Astrocyte of the spinal cord (primary cell): Measurements from ENCODE around the gene HTRA1.

Source experiments
- DNase-seq: peaks from one replicate; pipeline ENCODE4 v3.0.0; 2011; ENCODE audit warnings: low read depth, low spot score
- H3K4me3 ChIP-seq: 2 replicates; pipeline ENCODE4 v1.5.1; 2011; ENCODE audit warnings: low read depth, mild to moderate bottlenecking, low read length, moderate library complexity
- in situ Hi-C: cut with HindIII; loops from 2 replicates; pipeline ENCODE4 v1.10.0; 2017; ENCODE audit warnings: low sequenced_read_pairs
- TF ChIP-seq, protein P1 (sequence below): IDR thresholded peaks from 2 replicates; pipeline ENCODE4 v1.5.1; 2012; ENCODE audit warnings: low read depth, mild to moderate bottlenecking, low read length, inconsistent platforms

The HTRA1 gene

DNA sequence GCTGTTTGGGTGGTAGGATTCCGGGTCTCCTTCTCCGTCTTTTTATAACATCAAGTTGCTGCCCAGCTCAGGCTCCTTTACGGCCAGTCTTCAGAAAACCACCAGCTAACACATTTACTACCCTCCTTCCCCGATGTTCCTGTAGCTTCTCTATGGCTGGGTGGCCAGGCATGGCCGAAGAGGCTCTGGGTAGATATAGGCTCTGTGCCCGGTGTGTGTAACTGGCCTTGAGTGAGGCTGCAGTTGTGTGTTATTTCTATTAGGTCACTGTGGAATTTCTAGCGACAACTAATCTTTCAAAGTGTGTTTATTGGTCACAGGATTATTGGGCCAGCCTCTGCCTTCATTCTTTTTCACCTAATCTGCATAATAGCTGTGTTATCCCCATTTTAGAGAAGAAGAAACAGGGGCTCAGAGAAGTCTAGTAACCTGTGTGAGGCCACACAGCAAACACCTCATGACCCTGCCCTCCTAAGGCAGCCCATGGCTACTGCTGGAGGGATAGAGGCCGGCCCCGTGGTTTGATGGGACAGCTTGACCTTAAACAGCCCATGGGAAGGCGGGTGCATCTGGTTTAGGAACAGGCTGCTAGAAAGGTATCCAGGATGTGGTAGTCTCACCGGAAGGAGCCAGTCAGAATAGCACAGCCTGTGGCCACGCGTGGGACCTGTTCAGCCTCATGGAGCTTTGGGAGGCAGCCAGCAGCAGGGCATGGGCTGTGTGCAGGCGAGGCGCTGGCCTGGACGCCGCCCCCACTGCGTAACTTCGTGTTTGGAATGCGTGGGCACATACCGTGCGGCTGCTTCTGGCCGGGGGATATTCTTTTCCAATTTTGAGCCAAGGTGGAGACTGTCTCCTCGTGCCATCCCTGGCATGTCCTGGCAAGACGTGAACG is 29.7 kb downstream of the HTRA1 start:
- in situ Hi-C loops: no loop called here

GRCh38 chr10:122492006-122492405 is 30.7 kb downstream of the HTRA1 start:
- in situ Hi-C loops: no loop called here
- H3K4me3 ChIP-seq: no peak overlapping the region
- no peak for DNase-seq
- TF ChIP-seq, protein P1, sequence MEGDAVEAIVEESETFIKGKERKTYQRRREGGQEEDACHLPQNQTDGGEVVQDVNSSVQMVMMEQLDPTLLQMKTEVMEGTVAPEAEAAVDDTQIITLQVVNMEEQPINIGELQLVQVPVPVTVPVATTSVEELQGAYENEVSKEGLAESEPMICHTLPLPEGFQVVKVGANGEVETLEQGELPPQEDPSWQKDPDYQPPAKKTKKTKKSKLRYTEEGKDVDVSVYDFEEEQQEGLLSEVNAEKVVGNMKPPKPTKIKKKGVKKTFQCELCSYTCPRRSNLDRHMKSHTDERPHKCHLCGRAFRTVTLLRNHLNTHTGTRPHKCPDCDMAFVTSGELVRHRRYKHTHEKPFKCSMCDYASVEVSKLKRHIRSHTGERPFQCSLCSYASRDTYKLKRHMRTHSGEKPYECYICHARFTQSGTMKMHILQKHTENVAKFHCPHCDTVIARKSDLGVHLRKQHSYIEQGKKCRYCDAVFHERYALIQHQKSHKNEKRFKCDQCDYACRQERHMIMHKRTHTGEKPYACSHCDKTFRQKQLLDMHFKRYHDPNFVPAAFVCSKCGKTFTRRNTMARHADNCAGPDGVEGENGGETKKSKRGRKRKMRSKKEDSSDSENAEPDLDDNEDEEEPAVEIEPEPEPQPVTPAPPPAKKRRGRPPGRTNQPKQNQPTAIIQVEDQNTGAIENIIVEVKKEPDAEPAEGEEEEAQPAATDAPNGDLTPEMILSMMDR: no peak

More for the DNA sequence above, 29.7 kb downstream of the HTRA1 start:
- DNase-seq: no peak
- TF ChIP-seq, protein P1: no peak
- H3K4me3 ChIP-seq: no peak overlapping the region

GRCh38 chr10:122492999-122493481 is 31.7 kb downstream of the HTRA1 start:
- TF ChIP-seq, protein P1: no peak
- in situ Hi-C loops: no loop called here
- H3K4me3 ChIP-seq: no peak overlapping the region
- no peak for DNase-seq

GRCh38 chr10:122493761-122494160 is 32.4 kb downstream of the HTRA1 start:
- in situ Hi-C loops: no loop called here
- H3K4me3 ChIP-seq: no peak overlapping the region
- DNase-seq: no peak
- TF ChIP-seq, protein P1: no peak

DNA sequence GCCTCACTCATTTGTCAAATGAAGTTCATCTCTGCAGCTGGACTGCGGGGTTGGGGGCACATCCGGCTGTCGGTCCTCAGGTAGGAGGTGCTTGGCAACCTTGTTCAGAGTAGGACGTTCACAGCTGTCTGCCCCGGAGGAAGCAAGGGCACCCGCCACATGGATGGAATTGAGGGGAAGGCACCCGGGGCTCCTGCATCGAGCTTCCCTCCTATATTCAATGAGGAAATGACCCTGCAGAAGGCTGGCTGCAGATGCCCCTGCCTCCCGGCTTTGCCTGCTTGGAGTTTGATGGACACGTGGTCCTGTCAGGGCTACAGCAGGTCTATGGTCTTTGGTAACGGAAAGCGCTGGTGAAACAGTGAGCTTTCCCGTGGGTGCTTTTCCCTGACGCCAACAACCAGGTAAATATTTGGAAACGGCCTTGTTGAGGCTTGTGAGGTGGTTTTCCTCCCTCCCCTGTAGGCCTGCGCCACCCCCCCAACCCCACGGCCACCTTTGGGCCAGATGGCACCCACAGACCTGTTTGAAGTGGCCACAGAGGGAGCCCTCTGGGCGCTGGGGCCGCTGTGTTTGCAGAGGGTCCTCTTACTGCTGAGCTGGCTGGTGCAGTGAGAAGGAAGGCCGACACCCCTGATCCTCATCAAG is 32.9 kb downstream of the HTRA1 start:
- in situ Hi-C loops: no loop called here
- TF ChIP-seq, protein P1: no peak
- no peak overlapping the region for H3K4me3 ChIP-seq
- no peak for DNase-seq

DNA sequence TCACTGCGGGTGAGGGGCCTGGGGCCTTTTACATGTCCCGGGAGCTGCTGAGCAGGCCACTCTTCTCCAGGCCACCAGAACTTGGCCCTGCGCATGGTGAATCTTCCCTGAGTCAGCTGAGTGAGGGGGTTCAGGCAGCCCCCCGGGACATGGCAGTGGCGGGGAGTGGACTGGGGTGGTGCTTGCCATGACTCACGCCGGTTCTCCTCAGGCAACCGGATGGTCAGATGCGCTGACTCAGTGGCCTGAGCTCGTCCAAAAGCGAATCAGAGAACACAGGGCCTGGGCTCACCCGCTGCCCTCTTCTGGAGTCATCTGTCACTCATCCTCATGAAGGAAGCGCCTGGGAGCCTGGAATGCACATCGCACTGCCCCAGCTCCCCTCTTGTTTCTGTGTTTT is 33.5 kb downstream of the HTRA1 start:
- no peak overlapping the region for H3K4me3 ChIP-seq

More for the DNA sequence above, 33.5 kb downstream of the HTRA1 start:
- in situ Hi-C loops: no loop called here
- DNase-seq: peak; percentile 88
- TF ChIP-seq, protein P1: no peak
